Neuronal stem cell (in vitro differentiated cells): ENCODE results near the gene FAM32A.

Source experiments
- DNase-seq: peaks from one replicate; pipeline ENCODE4 v3.0.0-alpha.2; 2013; ENCODE audit warnings: low spot score
- H2AFZ ChIP-seq: one replicate; pipeline ENCODE4 v1.6.1; 2013; ENCODE audit warnings: mild to moderate bottlenecking, low read length, inconsistent platforms
- H2AK5ac ChIP-seq: 2 replicates; pipeline ENCODE4 v1.6.1; 2013; ENCODE audit warnings: low read depth, mild to moderate bottlenecking, inconsistent platforms, low read length, moderate library complexity, mixed read lengths
- H2BK120ac ChIP-seq: 2 replicates; pipeline ENCODE4 v1.6.1; 2013; ENCODE audit warnings: low read depth, mild to moderate bottlenecking, inconsistent platforms, low read length, moderate library complexity, mixed read lengths
- H2BK12ac ChIP-seq: one replicate; pipeline ENCODE4 v1.6.1; 2013; ENCODE audit warnings: low read length, inconsistent platforms
- H2BK15ac ChIP-seq: 2 replicates; pipeline ENCODE4 v1.6.1; 2013; ENCODE audit warnings: mild to moderate bottlenecking, low read length, inconsistent platforms, mixed read lengths
- H2BK5ac ChIP-seq: one replicate; pipeline ENCODE4 v1.6.1; 2013; ENCODE audit warnings: inconsistent platforms, mild to moderate bottlenecking, low read length, moderate library complexity
- H3K14ac ChIP-seq: one replicate; pipeline ENCODE4 v1.6.1; 2013; ENCODE audit warnings: low read length, inconsistent platforms
- H3K18ac ChIP-seq: 2 replicates; pipeline ENCODE4 v1.6.1; 2013; ENCODE audit warnings: low read length, inconsistent platforms
- H3K23ac ChIP-seq: 2 replicates; pipeline ENCODE4 v1.6.1; 2013; ENCODE audit warnings: low read depth, mild to moderate bottlenecking, mixed read lengths, low read length, inconsistent platforms; ENCODE audit not compliant: poor library complexity
- H3K27ac ChIP-seq: replicated peaks from 3 replicates; pipeline ENCODE4 v1.5.1; 2013; ENCODE audit warnings: low read length, inconsistent platforms
- H3K27me3 ChIP-seq, 3 experiments: 2 replicates each; pipeline ENCODE4 v1.6.1; 2013; ENCODE audit warnings: low read length in 3 of 3, mild to moderate bottlenecking in 2 of 3, inconsistent platforms in 1 of 3, low read depth in 1 of 3, mixed read lengths in 1 of 3, moderate library complexity in 1 of 3; ENCODE audit not compliant: control insufficient read depth in 3 of 3, insufficient read depth in 3 of 3
- H3K36me3 ChIP-seq, 2 donors: replicated peaks in 1 of 2; 2 replicates each; pipeline ENCODE4 v1.6.1; 2013; ENCODE audit warnings: low read length in 2 of 2; ENCODE audit not compliant: control insufficient read depth in 2 of 2, insufficient read depth in 2 of 2
- H3K4ac ChIP-seq: 2 replicates; pipeline ENCODE4 v1.6.1; 2013; ENCODE audit warnings: inconsistent platforms, mild to moderate bottlenecking, low read length, moderate library complexity
- H3K4me1 ChIP-seq, 2 donors: 1 replicate in 1 of 2; 2 replicates in 1 of 2; pipeline ENCODE4 v1.6.1; 2013; ENCODE audit warnings: low read length in 2 of 2, low read depth in 1 of 2; ENCODE audit not compliant: control insufficient read depth in 2 of 2, insufficient read depth in 1 of 2
- H3K4me2 ChIP-seq: one replicate; pipeline ENCODE4 v1.6.1; 2013; ENCODE audit warnings: mild to moderate bottlenecking, low read length, inconsistent platforms; ENCODE audit not compliant: insufficient read depth, poor library complexity, severe bottlenecking
- H3K4me3 ChIP-seq, 2 donors: 2 replicates each; pipeline ENCODE4 v1.5.1; 2013; ENCODE audit warnings: low read length in 2 of 2, mild to moderate bottlenecking in 2 of 2, inconsistent platforms in 1 of 2, moderate library complexity in 1 of 2
- H3K79me1 ChIP-seq: one replicate; pipeline ENCODE4 v1.6.1; 2013; ENCODE audit warnings: low read depth, mild to moderate bottlenecking, inconsistent platforms, low read length, moderate library complexity
- H3K9ac ChIP-seq: one replicate; pipeline ENCODE4 v1.6.1; 2013; ENCODE audit warnings: mild to moderate bottlenecking, low read depth, low read length, inconsistent platforms; ENCODE audit not compliant: poor library complexity
- H3K9me3 ChIP-seq, 2 donors: replicated peaks in 1 of 2; 2 replicates each; pipeline versions ENCODE3 to v1.6.1; 2013; ENCODE audit warnings: low read length in 2 of 2, mild to moderate bottlenecking in 2 of 2, inconsistent platforms in 1 of 2, low read depth in 1 of 2, mixed read lengths in 1 of 2, moderate library complexity in 1 of 2; ENCODE audit not compliant: control insufficient read depth in 2 of 2, insufficient read depth in 1 of 2
- H4K8ac ChIP-seq: one replicate; pipeline ENCODE4 v1.6.1; 2013; ENCODE audit warnings: low read depth, mild to moderate bottlenecking, inconsistent platforms, low read length, moderate library complexity
- H4K91ac ChIP-seq: one replicate; pipeline ENCODE4 v1.6.1; 2013; ENCODE audit warnings: low read length, low read depth, mild to moderate bottlenecking, inconsistent platforms; ENCODE audit not compliant: poor library complexity
- WGBS, 2 donors: extraction: QIAGEN DNeasy Blood & Tissue Kit; methylation state at CpG; one replicate each; pipeline ENCODE4 v1.1.7; 2013; ENCODE audit warnings: missing lambda C conversion rate in 2 of 2, mixed read lengths in 1 of 2; ENCODE audit not compliant: insufficient read length in 2 of 2, insufficient replicate concordance in 1 of 2; ENCODE audit errors: extremely low coverage in 2 of 2; 5-methylcytosine and 5-hydroxymethylcytosine counted together

The FAM32A gene

GRCh38 chr19:16222806-16223205, 37.6 kb downstream of the FAM32A start:
- Histone ChIP-seq H2AK5ac (no peak overlapping the region), H3K14ac (no peak overlapping the region), H3K23ac (no peak overlapping the region), H3K27me3 (no peaks in the 10 kb centered on the region), H4K91ac (no peak overlapping the region), H2BK120ac (no peak overlapping the region), H3K79me1 (peaks cover 10% of the 10 kb centered on the region), H3K9me3 (peaks cover 10 to 32% of the 10 kb centered on the region in 2 donors), H2BK15ac (no peak overlapping the region), H2BK5ac (no peak overlapping the region), H3K4me3 (no peak overlapping the region), H2AFZ (no peak overlapping the region), H3K4me1 (no peaks in the 10 kb centered on the region), H3K18ac (no peak overlapping the region), H3K4me2 (no peak overlapping the region), H3K27ac (no peak overlapping the region), H3K4ac (no peak overlapping the region), H3K9ac (no peak overlapping the region), H4K8ac (no peak overlapping the region), H2BK12ac (no peak overlapping the region), H3K36me3 (peaks cover 27 to 83% of the 10 kb centered on the region in 2 donors)
- DNase-seq: no peak
- no CpG with 5 or more reads among the region's 3 CpGs for WGBS, 2 donors

- Histone ChIP-seq H2BK5ac (peak overlapping the region; percentile 17), H3K27ac (no peak overlapping the region), H3K23ac (peak overlapping the region; percentile 35), H2AK5ac (no peak overlapping the region), H2AFZ (no peak overlapping the region), H2BK15ac (no peak overlapping the region), H4K91ac (no peak overlapping the region), H2BK120ac (no peak overlapping the region), H3K4me3 (no peak overlapping the region), H3K4ac (no peak overlapping the region), H3K4me1 (no peaks in the 10 kb centered on the region), H2BK12ac (no peak overlapping the region), H3K27me3 (no peaks in the 10 kb centered on the region), H4K8ac (no peak overlapping the region), H3K14ac (no peak overlapping the region), H3K18ac (no peak overlapping the region), H3K9me3 (peaks cover 7 to 31% of the 10 kb centered on the region in 2 donors), H3K9ac (peak overlapping the region; percentile 44), H3K79me1 (peaks cover 10% of the 10 kb centered on the region), H3K36me3 (peaks cover 35 to 85% of the 10 kb centered on the region in 2 donors), H3K4me2 (no peak overlapping the region)
- no peak for DNase-seq
- no CpG with 5 or more reads among the region's 15 CpGs for WGBS, 2 donors
These were observed 38.5 kb downstream of the FAM32A start for GRCh38 chr19:16223746-16224145.

- no peak overlapping the region for H2AK5ac ChIP-seq
- no peaks in the 10 kb centered on the region for H3K4me1 ChIP-seq
- peak overlapping the region; percentile 89 for H3K14ac ChIP-seq
- H3K36me3 ChIP-seq: peaks cover 41 to 91% of the 10 kb centered on the region in 2 donors
- no peak overlapping the region for H3K4me3 ChIP-seq
- H2BK120ac ChIP-seq: no peak overlapping the region
- H3K27ac ChIP-seq: no peak overlapping the region
- H3K23ac ChIP-seq: no peak overlapping the region
- no peak overlapping the region for H4K8ac ChIP-seq
- H3K4ac ChIP-seq: no peak overlapping the region
- H3K9ac ChIP-seq: no peak overlapping the region
- no peak overlapping the region for H2BK12ac ChIP-seq
- no peak overlapping the region for H3K4me2 ChIP-seq
- WGBS, 2 donors: no CpG with 5 or more reads among the region's 32 CpGs
- no peak overlapping the region for H4K91ac ChIP-seq
- H3K9me3 ChIP-seq: peaks cover 7 to 25% of the 10 kb centered on the region in 2 donors
- no peak overlapping the region for H2AFZ ChIP-seq
- H3K27me3 ChIP-seq: no peaks in the 10 kb centered on the region
- H3K18ac ChIP-seq: no peak overlapping the region
- H2BK15ac ChIP-seq: no peak overlapping the region
- H2BK5ac ChIP-seq: peak overlapping the region; percentile 17
- H3K79me1 ChIP-seq: peaks cover 10% of the 10 kb centered on the region
- no peak for DNase-seq
These were observed 39.3 kb downstream of the FAM32A start for GRCh38 chr19:16224293-16225045.

- Histone ChIP-seq H3K36me3 (peaks cover 45 to 91% of the 10 kb centered on the region in 2 donors), H3K4me3 (no peak overlapping the region), H2BK15ac (no peak overlapping the region), H2BK12ac (no peak overlapping the region), H3K4me1 (no peaks in the 10 kb centered on the region), H3K79me1 (peaks cover 10% of the 10 kb centered on the region), H3K9me3 (peaks cover 4 to 15% of the 10 kb centered on the region in 2 donors), H3K27me3 (no peaks in the 10 kb centered on the region), H2AK5ac (no peak overlapping the region), H2BK5ac (no peak overlapping the region), H3K27ac (no peak overlapping the region), H3K18ac (no peak overlapping the region), H3K23ac (no peak overlapping the region), H3K14ac (no peak overlapping the region), H3K4me2 (no peak overlapping the region), H3K9ac (no peak overlapping the region), H2BK120ac (no peak overlapping the region), H2AFZ (no peak overlapping the region), H4K91ac (no peak overlapping the region), H4K8ac (peak overlapping the region; percentile 43), H3K4ac (no peak overlapping the region)
- no peak for DNase-seq
- WGBS, 2 donors: no CpG with 5 or more reads among the region's 21 CpGs
These were observed 40.3 kb downstream of the FAM32A start for GRCh38 chr19:16225279-16226183.
